Adrenal gland (tissue), 5 donors: ENCODE measurements around the gene NCOA1.

Experiments used
- CTCF ChIP-seq, 6 experiments: fragments of 450-650 bp in 4 of 6; fragments of 200-600 bp in 2 of 6; sonication (generic) in 1 of 6; IDR thresholded peaks; 1 replicate in 5 of 6; 2 replicates in 1 of 6; pipeline versions ENCODE4 v1.5.1 to v1.8.0; 2016 to 2021; ENCODE audit warnings: antibody characterized with exemption in 6 of 6, mild to moderate bottlenecking in 2 of 6, moderate library complexity in 1 of 6
- POLR2A ChIP-seq, 2 donors: fragments of 450-650 bp; IDR thresholded peaks; one replicate each; pipeline ENCODE4 v1.6.1; 2017; ENCODE audit warnings: antibody characterized with exemption in 2 of 2, mild to moderate bottlenecking in 2 of 2, moderate library complexity in 1 of 2
- donor health status: DM: no; HTN: no; CAD: no.

GRCh38 chr2:24658531-24659202, 167.6 kb downstream of the NCOA1 start:
- TF ChIP-seq CTCF (IDR thresholded peaks at IDR 0.05) (no peak), POLR2A (IDR thresholded peaks at IDR 0.05) (no peak)
